ENCODE data around the gene SRD5A1.

DNA sequence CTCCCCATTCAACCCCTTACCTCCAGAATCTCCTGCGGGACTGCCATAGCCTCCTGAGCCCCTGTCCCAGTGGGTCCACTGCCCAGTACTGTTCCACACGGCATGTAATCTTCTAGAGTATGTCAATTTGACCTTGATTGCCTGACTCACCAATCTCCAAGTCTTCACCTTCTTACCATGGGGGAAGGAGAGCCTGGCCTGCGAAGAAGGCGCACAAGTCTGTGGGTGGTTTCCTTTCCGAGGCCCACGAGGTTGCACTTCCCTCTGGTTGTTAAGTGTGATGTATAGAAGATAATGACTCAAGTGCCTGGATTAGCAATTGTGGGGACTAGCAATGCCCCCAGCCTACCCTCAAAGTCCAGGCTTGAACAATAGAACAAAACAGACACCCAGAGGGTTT lies 71.8 kb downstream of the SRD5A1 start:
- TF ChIP-seq EZH2 (IDR thresholded peaks at IDR 0.05; ENCODE audit: low read depth): no peak
- TF ChIP-seq, protein P1, sequence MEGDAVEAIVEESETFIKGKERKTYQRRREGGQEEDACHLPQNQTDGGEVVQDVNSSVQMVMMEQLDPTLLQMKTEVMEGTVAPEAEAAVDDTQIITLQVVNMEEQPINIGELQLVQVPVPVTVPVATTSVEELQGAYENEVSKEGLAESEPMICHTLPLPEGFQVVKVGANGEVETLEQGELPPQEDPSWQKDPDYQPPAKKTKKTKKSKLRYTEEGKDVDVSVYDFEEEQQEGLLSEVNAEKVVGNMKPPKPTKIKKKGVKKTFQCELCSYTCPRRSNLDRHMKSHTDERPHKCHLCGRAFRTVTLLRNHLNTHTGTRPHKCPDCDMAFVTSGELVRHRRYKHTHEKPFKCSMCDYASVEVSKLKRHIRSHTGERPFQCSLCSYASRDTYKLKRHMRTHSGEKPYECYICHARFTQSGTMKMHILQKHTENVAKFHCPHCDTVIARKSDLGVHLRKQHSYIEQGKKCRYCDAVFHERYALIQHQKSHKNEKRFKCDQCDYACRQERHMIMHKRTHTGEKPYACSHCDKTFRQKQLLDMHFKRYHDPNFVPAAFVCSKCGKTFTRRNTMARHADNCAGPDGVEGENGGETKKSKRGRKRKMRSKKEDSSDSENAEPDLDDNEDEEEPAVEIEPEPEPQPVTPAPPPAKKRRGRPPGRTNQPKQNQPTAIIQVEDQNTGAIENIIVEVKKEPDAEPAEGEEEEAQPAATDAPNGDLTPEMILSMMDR (conservative IDR thresholded peaks at IDR 0.05): no peak
